ENCODE results near the gene FLOT2.
"Not testable (repeated sequence)": the region's sequence is repeated elsewhere in the genome, so short reads cannot be mapped to it uniquely, and the experiment has no call there.

FLOT2 gene

DNA sequence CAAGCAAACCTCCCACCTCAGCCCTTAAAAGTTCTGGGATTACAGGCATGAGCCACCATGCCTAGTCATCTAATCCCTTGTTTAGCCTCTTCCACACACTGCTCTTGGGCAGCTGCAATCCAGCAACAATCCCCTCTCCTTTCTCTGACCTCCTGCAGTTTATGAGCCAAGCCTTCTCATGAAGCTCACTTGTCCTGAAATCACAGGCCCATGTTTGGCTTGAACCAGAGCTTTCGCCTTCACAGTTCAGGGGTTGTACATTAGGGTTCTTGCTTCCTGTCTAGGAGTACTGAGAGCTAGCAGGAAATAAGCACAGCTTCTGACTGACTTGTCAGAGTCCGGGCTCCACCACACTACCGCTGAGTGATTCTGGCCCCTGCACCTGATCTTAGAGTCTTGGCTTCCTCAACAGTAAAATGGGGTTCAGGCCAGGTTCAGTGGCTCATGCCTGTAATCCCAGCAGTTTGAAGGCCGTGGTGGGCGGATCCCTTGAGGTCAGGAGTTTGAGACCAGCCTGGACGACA is 26.4 kb downstream of the FLOT2 start:
- peak; percentile 72 for DNase-seq

GRCh38 chr17:28867276-28867675 is 30.3 kb downstream of the FLOT2 start:
- no peak for DNase-seq

DNA sequence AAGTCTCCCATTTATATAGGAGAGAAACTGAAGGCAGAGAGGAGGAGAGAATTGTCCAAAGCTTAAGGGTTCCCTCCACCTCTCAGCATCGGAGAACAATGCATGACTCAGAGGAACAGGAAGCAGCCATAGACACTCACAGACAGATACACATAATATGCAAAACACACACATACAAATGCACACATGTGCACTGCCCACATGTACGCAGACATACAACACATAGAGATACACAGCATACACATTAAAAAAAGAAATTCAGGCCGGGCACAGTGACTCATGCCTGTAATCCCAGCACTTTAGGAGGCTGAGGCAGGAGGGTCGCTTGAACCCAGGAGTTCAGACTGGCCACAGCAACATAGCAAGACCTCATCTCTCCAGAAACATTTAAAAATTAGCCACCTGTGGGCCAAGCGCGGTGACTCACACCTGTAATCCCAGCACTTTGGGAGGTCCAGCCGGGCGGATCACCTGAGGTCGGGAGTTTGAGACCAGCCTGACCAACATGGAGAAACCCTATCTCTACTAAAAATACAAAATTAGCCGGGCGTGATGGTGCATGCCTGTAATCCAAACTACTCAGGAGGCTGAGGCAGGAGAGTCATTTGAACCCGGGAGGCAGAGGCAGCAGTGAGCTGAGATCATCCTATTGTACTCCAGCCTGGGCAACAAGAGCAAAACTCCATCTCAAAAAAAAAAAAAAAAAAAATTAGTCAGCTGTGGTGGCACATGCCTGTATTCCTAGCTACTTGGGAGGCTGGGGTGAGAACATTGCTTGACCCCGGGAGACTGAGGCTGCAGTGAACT is 31.4 kb downstream of the FLOT2 start:
- DNase-seq, result no peak

DNA sequence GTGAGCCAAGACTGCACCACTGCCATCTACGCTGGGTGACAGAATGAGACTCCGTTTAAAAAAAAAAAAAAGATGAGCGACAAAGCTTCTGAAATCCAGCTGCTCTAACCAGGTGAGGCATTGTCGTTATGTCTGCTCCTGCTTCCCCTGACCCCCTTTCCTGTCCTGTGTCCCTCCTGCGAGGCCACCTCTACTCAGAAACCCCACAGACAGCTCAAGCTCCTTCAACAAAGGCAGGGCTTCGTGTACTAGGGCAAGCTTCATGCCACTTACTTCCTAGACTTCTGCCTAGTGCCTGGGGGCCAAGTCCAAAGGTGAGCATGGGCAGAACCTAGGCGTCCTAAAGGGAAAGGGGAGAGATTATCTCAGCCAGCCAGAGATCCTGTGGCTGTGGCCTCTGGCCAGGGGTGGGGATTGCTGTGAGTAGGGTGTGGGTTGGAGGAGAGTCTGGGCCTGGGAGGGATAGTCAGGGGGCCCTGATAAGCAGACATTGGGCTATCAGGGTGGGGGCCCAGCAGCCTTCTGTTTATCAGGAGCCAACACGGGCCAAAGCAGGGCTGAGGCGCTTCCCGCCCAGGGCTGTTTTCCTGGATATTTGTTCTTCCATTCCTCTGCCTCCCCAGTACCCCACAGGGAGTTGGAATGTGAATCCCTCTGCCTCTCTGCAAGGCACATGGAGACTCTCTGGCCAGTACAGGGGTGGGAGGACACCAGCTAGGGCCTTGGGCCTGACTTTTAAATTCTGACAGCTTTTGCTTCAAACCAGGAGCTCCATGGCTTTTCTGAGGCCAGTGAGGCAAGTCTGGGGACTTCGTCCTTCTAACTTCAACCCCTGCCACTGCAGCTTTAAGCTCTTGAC is 32.3 kb downstream of the FLOT2 start:
- no peak for DNase-seq

- DNase-seq, result no peak
Measured at GRCh38 chr17:28863953-28864352, 33.6 kb downstream of the FLOT2 start.

DNA sequence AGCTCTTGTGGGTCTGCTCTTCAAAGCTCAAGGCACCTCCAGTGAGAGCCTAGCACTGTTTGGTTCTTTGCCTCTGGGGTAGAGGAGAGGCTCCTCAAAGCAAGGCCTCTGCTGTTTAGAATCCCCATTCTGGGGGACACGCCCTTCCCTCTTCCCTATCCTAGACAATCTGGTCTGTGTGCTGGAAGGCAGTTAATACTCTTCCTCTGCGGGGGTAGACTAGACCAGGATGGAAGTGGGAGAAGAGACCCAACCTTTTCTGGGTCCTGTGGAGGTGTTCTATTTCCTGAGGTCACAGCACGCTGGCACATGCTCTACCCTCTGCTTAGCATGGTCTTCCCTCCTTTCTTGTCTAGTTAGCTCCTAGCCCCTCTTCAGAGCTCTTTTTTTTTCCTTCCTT is 35.0 kb downstream of the FLOT2 start:
- no peak for DNase-seq

DNA sequence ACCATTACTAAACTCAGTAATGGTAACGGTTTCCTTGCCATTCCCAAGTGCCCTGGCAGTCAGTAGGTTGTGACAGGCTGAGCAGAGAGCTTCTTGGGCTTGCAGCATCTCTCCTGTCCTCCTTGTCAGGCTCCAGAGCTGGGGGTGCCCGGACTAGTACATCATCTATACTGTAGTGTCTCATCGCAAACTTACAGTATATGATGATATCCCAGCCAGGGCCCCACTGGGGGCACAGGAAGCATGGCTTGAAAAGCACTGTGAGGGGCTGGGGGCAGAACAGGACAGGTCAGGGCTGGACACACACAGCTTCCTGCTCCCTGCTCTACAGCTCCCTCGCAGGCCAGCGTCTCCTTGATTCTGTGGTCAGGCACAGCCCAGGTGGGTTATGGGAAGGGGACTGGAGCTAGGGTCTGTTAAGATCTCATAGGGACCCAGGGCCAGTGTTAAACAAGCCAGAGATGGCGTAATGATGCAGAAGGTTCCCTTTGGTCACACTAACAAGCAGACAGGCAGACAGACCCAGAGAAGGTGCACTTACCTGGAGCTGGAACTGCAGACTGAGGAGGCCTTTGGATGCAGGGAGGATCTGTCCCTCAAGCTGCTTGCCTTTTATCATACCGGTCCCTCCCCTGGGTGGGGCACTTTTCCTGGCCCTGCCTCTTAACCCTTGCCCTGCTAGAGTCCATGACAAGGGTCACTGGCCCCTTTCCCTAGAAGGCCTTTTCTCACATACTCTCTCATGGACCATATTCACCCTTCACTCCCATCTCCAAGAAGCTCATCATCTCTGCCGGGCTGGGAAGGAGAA is 35.9 kb downstream of the FLOT2 start:
- no peak for DNase-seq

DNA sequence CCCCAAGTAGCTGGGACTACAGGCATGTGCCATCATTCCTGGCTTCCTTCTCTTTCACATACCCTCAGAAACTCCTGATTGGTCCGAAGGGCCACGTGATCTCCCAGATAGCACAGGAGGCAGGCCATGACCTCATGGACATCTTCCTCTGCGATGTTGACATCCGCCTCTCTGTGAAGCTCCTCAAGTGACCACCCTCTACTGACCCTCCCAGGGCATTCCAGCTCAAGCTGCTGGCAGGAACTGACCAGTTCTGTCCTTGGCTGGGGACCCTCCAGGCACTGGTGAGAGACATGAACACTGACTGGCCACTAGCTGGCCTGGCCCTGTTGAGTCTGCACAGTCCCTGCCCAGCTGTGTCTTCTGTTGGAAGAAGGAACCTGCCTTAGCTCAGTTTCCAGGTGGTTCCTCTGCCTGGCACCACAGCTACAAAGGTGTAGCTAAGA is 37.1 kb downstream of the FLOT2 start:
- no peak for DNase-seq

- DNase-seq, result no peak
Measured at GRCh38 chr17:28858801-28859355, 38.7 kb downstream of the FLOT2 start.

DNA sequence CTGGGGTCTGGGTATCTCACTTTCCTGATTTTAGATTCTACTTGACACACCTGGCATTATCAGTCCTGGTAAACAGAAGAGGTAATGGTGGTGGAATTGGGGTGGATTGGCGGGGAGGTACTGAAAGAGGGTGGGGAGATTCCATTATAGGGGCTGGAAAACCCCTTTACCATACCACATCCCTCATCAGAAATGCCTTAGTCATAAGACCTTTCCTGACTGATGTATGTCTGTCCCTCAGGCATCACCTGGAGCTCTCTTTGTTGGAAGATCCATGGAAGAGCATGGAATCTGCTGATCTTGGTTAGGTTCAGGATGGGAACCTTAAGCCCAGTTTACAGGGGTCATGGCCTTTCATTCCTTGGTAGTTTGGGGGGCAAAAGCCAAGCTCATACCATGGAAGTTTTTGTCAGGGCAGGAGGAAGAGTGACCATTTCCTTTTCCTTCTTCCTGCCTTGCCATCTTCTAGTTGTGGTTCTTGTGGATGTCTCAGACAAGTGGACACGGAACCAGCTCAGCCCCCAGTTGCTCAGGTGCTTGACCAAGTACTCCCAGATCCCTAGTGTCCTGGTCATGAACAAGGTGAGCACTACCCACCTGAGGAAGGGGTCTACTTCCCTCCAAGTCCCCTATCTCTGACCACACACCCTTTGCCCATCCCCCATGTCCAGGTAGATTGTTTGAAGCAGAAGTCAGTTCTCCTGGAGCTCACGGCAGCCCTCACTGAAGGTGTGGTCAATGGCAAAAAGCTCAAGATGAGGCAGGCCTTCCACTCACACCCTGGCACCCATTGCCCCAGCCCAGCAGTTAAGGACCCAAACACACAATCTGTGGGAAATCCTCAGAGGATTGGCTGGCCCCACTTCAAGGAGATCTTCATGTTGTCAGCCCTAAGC is 39.4 kb downstream of the FLOT2 start:
- DNase-seq, result no peak

DNA sequence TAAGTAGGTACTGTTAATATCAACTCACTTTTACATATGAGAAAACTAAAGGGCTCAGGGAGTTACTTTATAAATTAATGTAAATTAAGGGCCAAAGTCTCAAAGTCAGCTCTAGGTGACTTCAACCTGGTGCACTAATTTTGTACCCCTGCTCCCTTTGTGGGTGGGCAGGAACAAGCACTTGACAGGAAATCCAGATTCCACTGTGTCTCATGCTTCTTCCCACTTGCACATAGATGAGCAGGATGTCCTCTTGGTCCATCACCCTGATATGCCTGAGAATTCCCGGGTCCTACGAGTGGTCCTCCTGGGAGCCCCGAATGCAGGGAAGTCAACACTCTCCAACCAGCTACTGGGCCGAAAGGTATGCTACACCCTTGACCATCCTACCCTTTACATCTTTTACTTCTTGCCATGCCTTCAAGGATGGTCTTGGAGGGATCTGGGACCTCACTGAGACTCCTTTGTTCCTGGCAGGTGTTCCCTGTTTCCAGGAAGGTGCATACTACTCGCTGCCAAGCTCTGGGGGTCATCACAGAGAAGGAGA is 41.4 kb downstream of the FLOT2 start:
- DNase-seq, result no peak

DNA sequence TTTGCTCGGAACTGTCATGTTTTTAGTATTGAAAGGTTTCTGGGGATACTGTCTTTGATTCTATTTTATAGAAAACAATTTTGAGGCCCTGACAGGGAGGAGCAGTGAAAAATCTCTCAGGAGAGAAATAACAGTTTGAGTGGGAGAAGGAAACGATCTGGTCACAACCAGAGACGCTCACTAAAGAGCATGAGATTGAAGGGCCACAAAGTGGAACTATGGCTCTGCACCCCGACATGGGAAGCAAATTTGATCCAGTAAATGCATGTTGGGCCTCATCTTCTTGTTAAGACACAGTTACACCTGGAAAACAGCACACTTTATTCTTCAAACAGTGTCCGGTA is 42.2 kb downstream of the FLOT2 start:
- no peak for DNase-seq

- peak; percentile 90 for DNase-seq
Measured at GRCh38 chr17:28854457-28855335, 42.8 kb downstream of the FLOT2 start, which contains the start of gene ERAL1. ERAL1 (plus strand) TSS chr17:28855016; CDS start chr17:28855035, 19 bp downstream.

DNA sequence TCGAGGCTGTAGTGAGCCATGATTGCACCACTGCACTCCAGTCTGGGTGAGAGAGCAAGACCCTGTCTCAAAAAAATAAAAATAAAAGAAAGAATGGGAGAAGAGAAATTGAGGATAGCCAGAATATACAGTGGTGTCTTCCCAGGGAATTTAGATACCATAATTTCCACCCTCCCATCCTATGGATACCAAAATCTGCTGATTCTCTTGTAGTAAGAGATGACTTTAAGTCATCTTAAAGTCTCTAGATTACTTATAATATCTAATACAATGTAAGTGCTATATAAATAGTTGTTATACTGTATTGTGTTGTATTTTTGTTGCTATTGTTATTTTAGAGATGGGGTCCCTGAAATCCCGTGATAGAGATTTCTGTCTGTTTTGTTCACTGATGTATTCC is 44.2 kb downstream of the FLOT2 start:
- DNase-seq, result no peak

GRCh38 chr17:28849281-28849680 is 48.3 kb downstream of the FLOT2 start:
- DNase-seq, result no peak

DNA sequence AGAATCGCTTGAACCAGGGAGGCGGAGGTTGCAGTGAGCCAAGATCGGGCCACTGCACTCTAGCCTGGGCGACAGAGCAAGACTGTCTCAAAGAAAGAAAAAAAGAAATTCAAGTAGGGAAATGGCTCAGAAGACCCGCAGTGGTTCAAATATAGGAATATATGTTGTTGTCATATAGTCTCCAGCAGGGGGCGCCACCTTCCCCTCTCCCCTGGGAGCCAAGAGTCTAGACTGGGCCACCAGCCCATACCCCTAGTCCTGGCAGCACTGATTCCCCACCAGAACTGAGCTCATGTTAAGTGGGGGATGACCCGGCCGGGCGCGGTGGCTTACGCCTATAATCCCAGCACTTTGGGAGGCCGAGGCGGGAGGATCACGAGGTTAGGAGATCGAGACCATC is 48.9 kb downstream of the FLOT2 start:
- DNase-seq, result peak; percentile 79

GRCh38 chr17:28846699-28847098 is 50.8 kb downstream of the FLOT2 start:
- not testable (repeated sequence) for DNase-seq

GRCh38 chr17:28846231-28846630 is 51.3 kb downstream of the FLOT2 start:
- DNase-seq, result no peak

DNA sequence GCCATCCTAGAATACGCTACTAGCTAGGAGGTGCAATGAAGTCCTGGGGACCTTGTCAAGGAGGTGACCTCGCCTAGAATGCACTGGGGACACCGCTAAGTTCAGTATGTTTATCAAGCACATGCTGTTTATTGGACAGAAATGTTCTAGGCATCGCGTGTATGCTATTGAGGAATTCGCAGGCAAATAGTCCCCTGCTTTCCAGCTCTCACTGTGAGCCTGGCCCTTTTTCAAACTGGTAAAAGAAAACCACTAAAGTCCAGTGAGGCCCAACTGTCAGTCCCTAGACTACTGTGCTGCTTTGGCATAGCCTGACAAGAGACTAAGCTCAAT is 53.8 kb downstream of the FLOT2 start:
- DNase-seq, result no peak

DNA sequence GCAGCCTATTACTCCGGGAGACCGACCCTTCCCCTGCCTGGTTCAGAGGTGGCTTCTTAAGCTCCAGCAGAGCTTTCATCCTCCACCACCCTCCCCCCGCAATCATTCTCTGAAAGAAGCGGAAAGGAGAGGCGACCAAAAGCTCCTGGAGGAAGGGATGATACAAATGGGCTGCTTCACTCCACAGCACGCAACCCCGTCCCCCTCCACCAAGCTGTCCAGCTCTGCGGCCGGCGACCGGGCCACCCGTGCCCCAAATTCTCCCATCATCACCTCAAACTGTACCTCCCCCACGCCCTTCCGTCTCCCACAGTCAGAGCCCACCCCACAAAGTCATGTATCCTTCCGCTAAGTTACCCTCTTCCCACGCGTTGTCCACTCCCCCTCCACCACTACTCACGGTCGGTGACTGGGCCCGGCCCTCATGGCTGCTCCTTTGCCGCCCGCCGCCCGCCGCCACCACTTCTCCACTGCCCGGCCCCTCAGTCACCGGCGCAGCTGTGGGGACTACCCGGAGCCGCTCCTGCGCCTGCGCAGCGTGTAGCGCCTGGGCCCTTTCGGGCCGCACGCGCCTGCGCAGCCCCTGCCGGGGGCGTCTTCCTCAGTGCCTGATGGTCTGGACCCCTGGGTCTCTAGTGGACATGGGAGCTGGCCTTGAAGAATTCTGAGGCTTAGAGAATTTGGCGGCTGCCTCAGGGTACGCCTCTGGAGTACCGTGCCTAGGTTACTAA is 55.1 kb downstream of the FLOT2 start, which contains the start of gene FAM222B:
Gene FAM222B (minus strand): TSS at position 509 of the 731 bp plus-strand sequence. CDS start 76,123 bp downstream, outside the sequence.
- peak; percentile 92 for DNase-seq
